ENCODE data around the gene EFNA2. TPM values are rescaled to one million over a fixed set of nuclear protein-coding genes. Genes with fewer than 3 reads are reported as not detected.

Gene EFNA2
- total RNA-seq, 1 donor from 2014 or later: not detected

DNA sequence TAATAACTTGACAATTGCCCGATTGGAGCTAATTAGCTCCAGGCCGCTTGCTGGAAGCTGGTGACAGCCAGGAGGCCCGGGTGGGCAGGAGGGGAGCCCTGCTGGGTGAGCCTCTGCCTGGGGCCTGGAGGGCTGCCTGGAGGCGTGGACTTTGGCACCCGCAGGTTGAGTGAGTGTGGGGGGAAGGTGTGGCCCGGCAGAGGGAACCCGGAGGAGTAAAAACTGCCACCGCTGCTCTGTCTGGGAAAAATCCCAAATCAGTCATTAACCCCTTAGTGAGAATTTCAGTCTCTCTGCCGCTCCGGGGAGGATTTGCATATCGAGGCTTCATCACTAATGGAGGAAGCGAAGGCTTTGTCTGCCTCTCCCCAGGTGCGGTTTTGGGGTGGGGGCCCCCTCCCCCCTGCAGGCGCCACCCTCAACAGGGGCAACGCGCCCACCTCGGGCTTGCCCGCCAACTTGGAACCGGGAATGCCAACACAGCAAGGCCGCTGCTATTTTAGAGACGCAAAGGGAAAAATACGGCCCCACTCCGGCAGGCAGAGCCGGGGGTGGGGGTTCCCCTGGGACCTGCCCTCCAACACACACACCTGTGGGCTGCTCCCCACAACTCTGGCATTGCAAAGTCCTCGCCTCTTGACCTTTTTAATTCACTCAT, 6.2 kb downstream of the EFNA2 start:
- POLR2A ChIA-PET: interaction anchor here (0.6 kb wide), 1 partner anchor 1566 kb away, joined by 5 read pairs; no protein-coding TSS in a partner anchor

DNA sequence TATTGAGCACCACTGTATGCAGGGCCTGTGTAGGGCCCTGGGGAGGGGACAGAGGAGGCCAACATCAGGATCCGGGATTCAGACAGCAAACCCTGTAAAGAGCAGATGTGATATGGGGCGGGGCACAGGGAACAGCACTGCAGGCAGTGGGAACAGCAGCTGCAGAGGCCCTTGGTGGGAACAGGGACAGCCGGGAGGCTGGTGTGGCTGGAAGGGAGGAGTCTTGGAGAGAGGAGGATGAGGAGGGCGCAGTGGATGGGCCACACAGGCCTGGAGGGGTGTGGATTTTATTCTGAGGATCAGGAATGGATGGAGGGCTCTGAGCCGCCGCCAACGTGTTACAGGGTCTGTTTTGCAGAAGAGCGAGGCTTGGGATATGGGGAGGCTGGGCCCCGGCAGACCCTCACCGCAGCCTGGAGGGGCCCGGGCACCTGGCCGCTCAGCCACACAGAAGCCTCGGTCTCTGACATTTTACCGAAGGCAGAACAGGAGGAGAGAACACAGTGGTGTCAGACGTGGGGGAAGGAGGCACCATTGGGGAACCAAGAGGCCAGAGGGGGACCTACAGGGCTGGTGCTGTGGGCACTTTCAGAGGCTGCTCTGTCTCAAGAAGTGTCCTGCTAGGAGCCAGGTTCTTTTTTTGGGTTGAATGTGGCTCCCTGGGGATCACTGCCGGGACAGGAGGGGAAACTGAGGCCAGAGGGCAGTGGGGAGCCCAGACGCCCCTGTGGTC, 6.9 kb downstream of the EFNA2 start:
- peaks cover 20% of the 10 kb centered on the region for H3K27me3 Mint-ChIP-seq
- ChIA-PET CTCF (no interaction called here), POLR2A (no interaction called here)
- H3K27ac Mint-ChIP-seq: no peak overlapping the region
- H3K36me3 Mint-ChIP-seq (ENCODE audit: low read depth): no peaks in the 10 kb centered on the region
- DNase-seq (no peak), ATAC-seq (ENCODE audit: low read depth) (no peak)
- no peak overlapping the region for H3K4me3 Mint-ChIP-seq
- no peaks in the 10 kb centered on the region for H3K9me3 Mint-ChIP-seq
- intact Hi-C loops (cut with micrococcal nuclease): no loop called here
- peaks cover 9% of the 10 kb centered on the region for H3K4me1 Mint-ChIP-seq
- TF ChIP-seq, protein P1, sequence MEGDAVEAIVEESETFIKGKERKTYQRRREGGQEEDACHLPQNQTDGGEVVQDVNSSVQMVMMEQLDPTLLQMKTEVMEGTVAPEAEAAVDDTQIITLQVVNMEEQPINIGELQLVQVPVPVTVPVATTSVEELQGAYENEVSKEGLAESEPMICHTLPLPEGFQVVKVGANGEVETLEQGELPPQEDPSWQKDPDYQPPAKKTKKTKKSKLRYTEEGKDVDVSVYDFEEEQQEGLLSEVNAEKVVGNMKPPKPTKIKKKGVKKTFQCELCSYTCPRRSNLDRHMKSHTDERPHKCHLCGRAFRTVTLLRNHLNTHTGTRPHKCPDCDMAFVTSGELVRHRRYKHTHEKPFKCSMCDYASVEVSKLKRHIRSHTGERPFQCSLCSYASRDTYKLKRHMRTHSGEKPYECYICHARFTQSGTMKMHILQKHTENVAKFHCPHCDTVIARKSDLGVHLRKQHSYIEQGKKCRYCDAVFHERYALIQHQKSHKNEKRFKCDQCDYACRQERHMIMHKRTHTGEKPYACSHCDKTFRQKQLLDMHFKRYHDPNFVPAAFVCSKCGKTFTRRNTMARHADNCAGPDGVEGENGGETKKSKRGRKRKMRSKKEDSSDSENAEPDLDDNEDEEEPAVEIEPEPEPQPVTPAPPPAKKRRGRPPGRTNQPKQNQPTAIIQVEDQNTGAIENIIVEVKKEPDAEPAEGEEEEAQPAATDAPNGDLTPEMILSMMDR (IDR thresholded peaks at IDR 0.05): no peak

More for the DNA sequence above, 6.2 kb downstream of the EFNA2 start:
- ATAC-seq (ENCODE audit: low read depth) (no peak), DNase-seq (no peak)
- Mint-ChIP-seq H3K36me3 (ENCODE audit: low read depth) (no peaks in the 10 kb centered on the region), H3K9me3 (no peaks in the 10 kb centered on the region), H3K4me3 (no peak overlapping the region), H3K27ac (no peak overlapping the region), H3K4me1 (peaks cover 9% of the 10 kb centered on the region), H3K27me3 (peaks cover 20% of the 10 kb centered on the region)
- intact Hi-C loops (cut with micrococcal nuclease): no loop called here
- CTCF ChIA-PET: no interaction called here
- TF ChIP-seq, protein P1 (IDR thresholded peaks at IDR 0.05): no peak

DNA sequence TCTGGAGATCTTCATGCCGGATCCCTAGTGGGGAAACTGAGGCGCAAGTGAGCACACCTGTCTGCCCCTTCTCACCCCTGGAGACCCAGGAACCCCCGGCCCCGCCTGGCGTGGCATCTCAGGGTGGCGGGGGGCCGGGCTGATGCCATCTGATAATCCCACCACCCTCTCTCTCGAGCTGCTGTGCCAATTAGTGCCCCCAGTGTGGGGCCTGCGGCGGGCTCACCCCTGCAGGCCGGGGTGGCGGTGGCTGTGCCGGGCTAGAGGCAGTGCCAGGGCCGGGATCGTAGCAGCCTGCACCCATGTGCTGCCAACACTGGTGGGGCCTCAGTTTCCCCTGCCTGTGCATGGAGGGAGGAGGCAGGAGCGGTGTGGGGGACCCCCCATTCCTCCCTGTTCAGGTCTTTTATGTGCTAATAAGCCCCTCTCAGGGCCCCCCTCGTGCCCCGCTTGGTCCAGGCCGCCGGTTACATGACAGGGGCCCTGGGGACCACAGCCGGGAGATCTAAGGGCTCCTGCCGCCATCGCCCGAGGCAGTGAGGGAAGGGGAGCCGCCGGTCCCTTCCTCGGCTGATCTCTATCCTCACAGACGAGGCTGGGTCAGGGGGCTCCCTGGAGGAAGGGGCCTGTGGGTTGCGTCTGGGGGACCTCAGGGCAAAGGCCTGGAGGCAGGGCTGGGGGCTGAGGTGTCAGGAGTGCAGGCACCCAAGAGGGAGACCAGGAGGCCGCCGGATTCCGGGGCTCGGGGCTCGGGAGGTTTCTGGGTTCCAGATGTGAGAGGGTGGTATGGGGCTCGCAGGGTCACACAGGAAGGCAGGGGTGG, 8.3 kb downstream of the EFNA2 start:
- Mint-ChIP-seq H3K4me3 (no peak overlapping the region), H3K27me3 (peaks cover 14% of the 10 kb centered on the region), H3K27ac (no peak overlapping the region), H3K36me3 (ENCODE audit: low read depth) (no peaks in the 10 kb centered on the region), H3K4me1 (peaks cover 9% of the 10 kb centered on the region), H3K9me3 (no peaks in the 10 kb centered on the region)
- TF ChIP-seq, protein P1 (IDR thresholded peaks at IDR 0.05): no peak
- intact Hi-C loops (cut with micrococcal nuclease): no loop called here
- no peak for ATAC-seq (ENCODE audit: low read depth)
- no peak for DNase-seq
- ChIA-PET POLR2A (no interaction called here), CTCF (no interaction called here)

GRCh38 chr19:1294688-1295087, 9.0 kb downstream of the EFNA2 start:
- Mint-ChIP-seq H3K9me3 (no peaks in the 10 kb centered on the region), H3K27ac (no peak overlapping the region), H3K4me1 (peaks cover 9% of the 10 kb centered on the region), H3K36me3 (ENCODE audit: low read depth) (no peaks in the 10 kb centered on the region), H3K27me3 (peaks cover 11% of the 10 kb centered on the region), H3K4me3 (no peak overlapping the region)
- ATAC-seq (ENCODE audit: low read depth) (no peak), DNase-seq (no peak)
- CTCF ChIA-PET: no interaction called here
- TF ChIP-seq, protein P1 (IDR thresholded peaks at IDR 0.05): no peak
- intact Hi-C loops (cut with micrococcal nuclease): no loop called here
- POLR2A ChIA-PET: no interaction called here
